ENCODE data around the gene BBS4.

- no peak for TF ChIP-seq CTCF (conservative IDR thresholded peaks at IDR 0.05; ENCODE audit: low read depth, low read length)
- no peak for TF ChIP-seq RAD21 (IDR thresholded peaks at IDR 0.05; ENCODE audit: low read length)
- TF ChIP-seq POLR2A (IDR thresholded peaks at IDR 0.05; ENCODE audit: low read depth, low read length) = no peak
- no peak for TF ChIP-seq RCOR1 (IDR thresholded peaks at IDR 0.05; ENCODE audit: insufficient replicate concordance, low read length)
- no peak for TF ChIP-seq USF2 (IDR thresholded peaks at IDR 0.05; ENCODE audit: low read depth, low read length)
- TF ChIP-seq CHD1 (IDR thresholded peaks at IDR 0.05; ENCODE audit: low read depth, low read length) = no peak
- TF ChIP-seq SMC3 (IDR thresholded peaks at IDR 0.05; ENCODE audit: low read depth, low read length) = no peak
- no peak for TF ChIP-seq NFE2L2 (IDR thresholded peaks at IDR 0.05; ENCODE audit: low read depth, low read length)
These were observed 20.3 kb downstream of the BBS4 start for GRCh38 chr15:72706266-72706665.
